HEK293T (cell line): ENCODE measurements around the gene OR3A2.
"Not testable (repeated sequence)": the region's sequence is repeated elsewhere in the genome, so short reads cannot be mapped to it uniquely, and the experiment has no call there.

Experiments used
- ARNT ChIP-seq: fragments of 450-650 bp; IDR thresholded peaks from 2 replicates; pipeline ENCODE4 v1.6.1; 2017; ENCODE audit warnings: mild to moderate bottlenecking
- BHLHE40 ChIP-seq: fragments of 450-650 bp; IDR thresholded peaks from 2 replicates; pipeline ENCODE4 v1.6.1; 2016; ENCODE audit warnings: mild to moderate bottlenecking, moderate library complexity, borderline replicate concordance
- FOXM1 ChIP-seq: fragments of 450-650 bp; IDR thresholded peaks from 2 replicates; pipeline ENCODE4 v1.6.1; 2017; ENCODE audit warnings: mild to moderate bottlenecking, borderline replicate concordance
- HDGF ChIP-seq: fragments of 450-650 bp; IDR thresholded peaks from 2 replicates; pipeline ENCODE4 v1.6.1; 2017; ENCODE audit warnings: antibody characterized with exemption, borderline replicate concordance
- TARDBP ChIP-seq: fragments of 450-650 bp; IDR thresholded peaks from 2 replicates; pipeline ENCODE4 v1.6.1; 2016
- ZNF384 ChIP-seq: fragments of 450-650 bp; IDR thresholded peaks from 2 replicates; pipeline ENCODE4 v1.6.1; 2016

DNA sequence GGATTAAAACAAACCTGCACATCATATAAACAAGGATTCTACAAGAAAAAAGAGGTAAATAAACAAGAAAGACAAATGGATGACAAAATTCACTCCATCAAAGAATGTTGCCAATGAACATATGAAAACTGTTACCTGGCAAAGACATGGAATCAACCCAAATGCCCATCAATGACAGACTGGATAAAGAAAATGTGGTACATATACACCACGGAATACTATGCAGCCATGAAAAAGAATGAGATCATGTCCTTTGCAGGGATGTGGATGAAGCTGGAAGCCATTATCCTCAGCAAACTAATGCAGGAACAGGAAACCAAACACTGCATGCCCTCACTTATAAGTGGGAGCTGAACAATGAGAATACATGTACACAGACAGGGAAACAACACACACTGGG lies 92.6 kb downstream of the OR3A2 start:
- TF ChIP-seq ZNF384, FOXM1, ARNT, BHLHE40, TARDBP, HDGF: not testable (repeated sequence)
